IPS-NIHi7 (cell line): ENCODE measurements around the gene SIRT2.
"Not testable (repeated sequence)": the region's sequence is repeated elsewhere in the genome, so short reads cannot be mapped to it uniquely, and the experiment has no call there.

Experiments
- DNase-seq: peaks from one replicate; pipeline ENCODE4 v3.0.0; 2012; ENCODE audit warnings: mixed read lengths; ENCODE audit errors: extremely low spot score

SIRT2 gene

GRCh38 chr19:38830039-38830733 is 69.2 kb downstream of the SIRT2 start:
- DNase-seq: no peak

- DNase-seq: not testable (repeated sequence)
Observed at GRCh38 chr19:38829203-38829602, 70.2 kb downstream of the SIRT2 start.
